ENCODE results near the gene SSR3.

GRCh38 chr3:156603379-156604017, 48.6 kb upstream of the SSR3 start:
- TF ChIP-seq, protein P1, sequence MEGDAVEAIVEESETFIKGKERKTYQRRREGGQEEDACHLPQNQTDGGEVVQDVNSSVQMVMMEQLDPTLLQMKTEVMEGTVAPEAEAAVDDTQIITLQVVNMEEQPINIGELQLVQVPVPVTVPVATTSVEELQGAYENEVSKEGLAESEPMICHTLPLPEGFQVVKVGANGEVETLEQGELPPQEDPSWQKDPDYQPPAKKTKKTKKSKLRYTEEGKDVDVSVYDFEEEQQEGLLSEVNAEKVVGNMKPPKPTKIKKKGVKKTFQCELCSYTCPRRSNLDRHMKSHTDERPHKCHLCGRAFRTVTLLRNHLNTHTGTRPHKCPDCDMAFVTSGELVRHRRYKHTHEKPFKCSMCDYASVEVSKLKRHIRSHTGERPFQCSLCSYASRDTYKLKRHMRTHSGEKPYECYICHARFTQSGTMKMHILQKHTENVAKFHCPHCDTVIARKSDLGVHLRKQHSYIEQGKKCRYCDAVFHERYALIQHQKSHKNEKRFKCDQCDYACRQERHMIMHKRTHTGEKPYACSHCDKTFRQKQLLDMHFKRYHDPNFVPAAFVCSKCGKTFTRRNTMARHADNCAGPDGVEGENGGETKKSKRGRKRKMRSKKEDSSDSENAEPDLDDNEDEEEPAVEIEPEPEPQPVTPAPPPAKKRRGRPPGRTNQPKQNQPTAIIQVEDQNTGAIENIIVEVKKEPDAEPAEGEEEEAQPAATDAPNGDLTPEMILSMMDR (IDR thresholded peaks at IDR 0.05), result no peak
- no peak for TF ChIP-seq POLR2A (IDR thresholded peaks at IDR 0.05)

Data from thyroid gland (tissue), 4 donors.